GM19395 (cell line): ENCODE results near the gene PPP1R9A.

Source experiments
- ATAC-seq: cut with Tn5 transposase; IDR thresholded peaks from one replicate; pipeline ENCODE4 v1.9.1; 2021; ENCODE audit warnings: mild to moderate bottlenecking, moderate library complexity; ENCODE audit not compliant: unreplicated experiment

The PPP1R9A gene

GRCh38 chr7:95190515-95190914 lies 283.1 kb downstream of the PPP1R9A start:
- no peak for ATAC-seq

- ATAC-seq: no peak
Observed at GRCh38 chr7:95191795-95192194, 284.4 kb downstream of the PPP1R9A start.

DNA sequence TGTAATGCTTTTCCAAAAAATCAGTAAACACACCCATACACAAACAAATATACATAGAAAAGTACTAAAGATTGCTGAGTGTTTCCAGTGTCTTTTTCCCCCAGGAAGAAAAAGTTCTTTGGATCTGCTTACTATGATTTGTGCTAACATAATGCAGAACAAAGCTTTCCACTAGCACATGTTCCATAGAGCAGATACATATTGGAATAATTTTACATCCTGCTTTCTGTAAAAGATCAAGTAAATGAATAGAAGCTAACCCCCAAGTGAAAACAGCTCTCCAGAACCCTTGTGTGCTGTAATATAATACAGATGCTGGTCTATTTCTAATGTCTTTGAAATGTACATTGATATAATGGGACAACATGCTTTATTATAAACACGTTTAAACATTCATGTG lies 291.5 kb downstream of the PPP1R9A start:
- ATAC-seq: no peak

- ATAC-seq: peak; percentile 52
Observed at GRCh38 chr7:95199779-95200558, 292.6 kb downstream of the PPP1R9A start.

DNA sequence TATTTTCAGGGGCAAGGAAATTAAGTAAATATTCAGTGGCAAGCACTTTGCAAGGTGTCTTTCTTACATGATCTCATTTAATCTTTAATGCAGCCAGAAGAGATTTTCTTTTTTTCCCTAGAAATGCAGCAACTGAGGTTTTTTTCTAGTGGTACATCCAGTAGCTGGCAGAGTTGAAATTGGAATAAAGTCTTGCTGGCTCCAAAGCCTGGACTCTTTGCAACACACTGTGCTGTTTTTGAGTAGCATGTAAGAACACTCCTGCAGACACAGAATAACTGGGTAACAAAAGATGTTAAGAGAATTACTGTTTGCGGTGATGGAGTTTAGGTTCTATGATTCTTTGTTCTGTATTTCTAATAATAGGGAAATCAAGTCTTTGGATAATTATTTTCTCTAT lies 293.3 kb downstream of the PPP1R9A start:
- no peak for ATAC-seq

GRCh38 chr7:95201727-95202126 lies 294.3 kb downstream of the PPP1R9A start:
- ATAC-seq: no peak

DNA sequence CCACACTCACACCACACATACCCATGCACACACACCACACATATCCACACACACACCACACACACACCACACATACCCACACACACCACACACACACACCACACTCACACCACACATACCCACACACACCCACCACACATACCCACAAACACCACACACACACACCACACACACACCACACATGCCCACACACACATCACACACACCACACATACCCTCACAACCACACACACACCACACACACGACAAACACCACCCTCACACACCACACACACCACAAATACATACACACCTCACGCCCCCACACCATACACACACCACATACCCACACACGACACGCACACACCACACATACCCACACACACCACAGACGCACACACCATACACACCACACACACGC lies 297.2 kb downstream of the PPP1R9A start:
- ATAC-seq: no peak

- no peak for ATAC-seq
Observed at GRCh38 chr7:95205665-95206225, 298.4 kb downstream of the PPP1R9A start.

- ATAC-seq: no peak
Observed at GRCh38 chr7:95209276-95209675, 301.9 kb downstream of the PPP1R9A start.

DNA sequence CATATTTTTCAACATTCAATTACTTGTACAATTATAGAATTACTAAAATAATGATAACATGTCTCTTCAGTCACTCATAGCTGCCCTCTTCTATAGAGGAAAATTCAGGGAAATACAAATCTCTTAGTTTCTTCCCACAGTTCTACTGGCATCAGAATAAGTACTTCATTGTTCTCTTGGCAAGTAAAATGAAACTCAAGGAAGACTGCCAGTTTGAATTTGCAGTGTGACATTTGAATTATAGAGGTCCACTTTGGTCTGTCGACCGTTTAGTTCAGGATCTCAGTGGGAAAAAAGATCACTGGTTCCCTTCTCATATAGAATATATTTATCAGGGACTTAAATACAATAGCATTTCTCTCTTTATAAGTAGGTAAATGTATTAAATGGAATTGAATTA lies 302.4 kb downstream of the PPP1R9A start:
- no peak for ATAC-seq

GRCh38 chr7:95213148-95213547 lies 305.8 kb downstream of the PPP1R9A start:
- ATAC-seq: no peak

DNA sequence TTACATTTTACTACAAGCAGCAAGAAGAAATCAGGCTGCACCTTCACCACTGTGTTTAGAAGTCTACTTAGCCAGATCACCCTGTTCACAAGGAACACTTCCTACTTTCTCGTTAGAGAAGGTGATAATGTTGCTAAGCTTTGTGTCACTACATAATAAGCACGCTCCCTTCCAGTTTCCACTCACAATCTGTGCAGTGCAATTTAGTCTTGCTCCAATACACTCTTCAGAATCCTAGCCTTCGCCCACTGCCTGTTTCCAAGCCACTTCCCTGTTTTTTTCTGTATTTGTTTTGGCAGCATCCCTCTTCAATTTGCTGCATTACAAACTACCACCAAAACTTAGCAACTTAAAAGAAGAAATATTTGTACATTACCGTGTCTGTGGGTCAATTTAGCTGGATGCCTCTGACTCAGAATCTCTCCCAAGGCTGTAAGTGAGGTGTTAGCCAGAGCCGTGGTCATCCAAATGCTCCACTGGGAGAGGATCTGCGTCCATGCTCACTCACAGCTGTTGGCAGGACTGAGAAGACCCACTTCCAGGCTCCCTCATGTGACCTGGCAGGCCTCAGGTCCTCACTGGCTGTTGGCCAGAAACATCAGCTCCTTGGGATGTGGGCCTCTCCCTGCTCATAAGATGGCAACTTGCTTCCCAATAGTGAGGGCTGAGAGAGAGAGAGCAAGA lies 306.6 kb downstream of the PPP1R9A start:
- no peak for ATAC-seq

GRCh38 chr7:95219721-95220120 lies 312.3 kb downstream of the PPP1R9A start:
- ATAC-seq: no peak

GRCh38 chr7:95220328-95220727 lies 312.9 kb downstream of the PPP1R9A start:
- ATAC-seq: no peak

DNA sequence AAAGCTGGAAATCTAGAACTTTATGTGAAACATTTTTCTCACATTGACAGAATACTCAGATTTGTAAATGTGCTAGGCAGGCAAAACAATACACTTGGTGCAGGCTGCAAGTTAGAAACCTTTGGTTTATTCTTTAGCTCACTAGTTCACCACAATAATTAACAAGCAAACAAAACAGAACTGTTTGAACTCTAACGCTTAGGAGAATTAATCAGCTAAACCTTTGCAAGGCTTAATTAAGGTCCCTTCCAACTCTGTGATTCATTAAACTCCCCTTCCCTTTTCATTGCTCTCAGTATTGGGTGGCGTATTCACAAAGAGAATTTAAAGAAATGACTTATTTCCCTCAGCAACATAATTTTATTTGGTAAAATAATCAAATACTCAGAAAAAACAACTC lies 317.9 kb downstream of the PPP1R9A start:
- ATAC-seq: no peak

DNA sequence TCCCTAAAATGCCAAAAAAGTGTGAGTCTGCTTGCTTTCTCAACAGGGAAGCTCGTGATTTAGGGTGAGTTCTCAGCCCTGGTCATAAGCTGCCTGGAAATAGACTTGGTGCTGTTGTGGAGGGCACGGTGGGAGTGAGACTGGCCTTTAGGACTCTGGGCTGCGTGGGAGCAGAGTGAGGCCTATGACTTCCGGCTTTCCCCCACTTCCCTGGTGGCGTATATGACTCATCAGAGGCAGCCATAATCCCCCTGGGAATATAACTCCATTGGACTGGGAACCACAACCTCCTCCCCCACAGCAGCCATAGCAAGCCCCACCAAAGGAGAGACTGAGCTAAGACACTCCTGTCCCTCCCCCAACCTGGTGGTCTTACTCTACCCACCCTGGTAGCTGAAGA lies 321.9 kb downstream of the PPP1R9A start:
- ATAC-seq: no peak

DNA sequence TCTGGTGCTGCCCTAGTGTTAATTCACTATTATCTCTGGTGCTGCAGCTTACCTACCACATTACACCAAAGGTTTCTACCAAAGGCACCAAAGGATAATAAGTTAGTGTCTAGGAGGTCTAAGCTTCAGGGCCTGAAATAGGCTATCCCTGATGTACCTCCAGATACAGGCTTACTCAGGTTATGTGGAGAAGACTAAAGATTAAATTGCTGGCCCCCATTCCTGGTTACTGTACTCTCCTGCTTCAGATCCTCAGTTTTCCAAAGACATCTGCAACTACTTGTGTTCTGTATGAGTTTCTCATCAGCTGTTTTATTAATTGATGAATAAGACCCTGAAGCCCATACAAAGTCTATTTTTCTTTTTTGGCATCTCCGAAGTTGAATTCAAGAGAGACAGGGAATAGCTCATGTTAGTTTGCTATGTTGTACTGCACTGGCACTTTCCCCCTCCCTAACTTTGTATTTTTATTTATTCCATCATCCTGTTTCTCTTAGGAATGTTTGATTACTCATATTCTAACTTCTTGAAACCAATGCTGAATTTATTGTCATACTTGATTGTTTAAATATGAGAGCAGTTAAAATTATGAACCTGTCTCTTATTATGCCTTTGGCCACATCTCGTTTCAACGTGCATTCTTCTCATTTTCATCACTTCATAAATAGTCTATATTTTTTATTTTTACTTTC lies 331.0 kb downstream of the PPP1R9A start:
- no peak for ATAC-seq

- no peak for ATAC-seq
Observed at GRCh38 chr7:95240921-95241320, 333.5 kb downstream of the PPP1R9A start.

DNA sequence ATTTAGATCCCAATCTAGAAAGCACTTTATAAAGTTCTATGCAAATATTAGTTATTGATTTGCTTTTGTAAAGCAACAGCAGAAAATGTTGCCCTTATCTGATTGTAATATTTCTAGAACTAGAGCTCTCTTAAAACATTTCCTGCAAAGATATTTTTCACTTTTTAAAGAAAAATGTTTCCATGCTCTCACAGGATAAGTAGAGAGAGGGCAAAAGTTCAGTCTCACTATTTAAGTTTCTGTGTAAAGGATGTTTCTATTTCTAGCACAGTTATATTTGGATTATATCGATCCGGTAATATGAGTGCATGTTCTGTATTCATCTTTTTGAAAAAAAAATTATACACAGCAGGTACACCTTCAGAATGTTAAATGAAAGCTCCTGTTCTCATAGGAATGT lies 334.9 kb downstream of the PPP1R9A start:
- no peak for ATAC-seq

- ATAC-seq: no peak
Observed at GRCh38 chr7:95244616-95245015, 337.2 kb downstream of the PPP1R9A start.

DNA sequence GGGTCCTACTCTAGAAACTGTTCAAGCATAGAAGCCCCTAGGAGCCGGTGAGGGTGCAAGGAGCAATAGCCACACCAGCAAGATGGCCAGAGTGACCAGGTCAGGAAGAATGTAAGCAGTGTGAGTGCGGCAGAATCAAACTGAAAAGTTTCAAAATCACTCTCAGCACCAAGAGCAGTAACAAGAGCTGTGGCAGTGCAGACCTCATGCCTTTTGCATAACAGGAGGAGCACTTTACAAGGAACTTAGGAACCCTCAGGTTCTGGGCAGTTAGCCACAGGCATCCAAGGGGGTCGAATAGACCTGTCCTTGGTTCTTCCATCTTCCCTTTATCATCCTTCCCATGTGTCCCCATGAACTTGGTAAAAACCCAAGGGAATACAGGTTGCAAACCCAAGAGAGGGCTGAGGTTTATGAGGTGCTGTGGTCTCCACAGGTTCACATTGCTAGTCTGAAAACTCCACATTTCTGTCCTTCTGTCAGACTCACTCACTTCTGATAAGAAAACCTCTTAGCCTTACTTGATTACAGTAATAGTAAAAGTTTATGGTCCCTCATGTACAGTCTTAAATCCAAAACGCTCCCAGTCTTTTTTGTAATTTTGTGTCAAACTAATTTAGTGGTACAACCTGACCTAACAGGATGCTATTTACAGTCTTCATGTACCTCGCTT lies 338.6 kb downstream of the PPP1R9A start:
- no peak for ATAC-seq
